ENCODE data around the gene ZC3H15.
"Not testable (repeated sequence)": the region's sequence is repeated elsewhere in the genome, so short reads cannot be mapped to it uniquely, and the experiment has no call there.

ZC3H15 gene

GRCh38 chr2:186485871-186486650 lies at the start of gene ZC3H15:
Gene ZC3H15 (plus strand): TSS chr2:186486260. CDS start chr2:186486383, 123 bp downstream.
- peak; percentile 93 to 94 for DNase-seq (ENCODE audit: low read depth in 2 of 2)

- DNase-seq (ENCODE audit: low read depth in 2 of 2), result no peak
Observed at GRCh38 chr2:186437719-186438118, 48.3 kb upstream of the ZC3H15 start.

GRCh38 chr2:186439673-186440095 lies 46.4 kb upstream of the ZC3H15 start:
- DNase-seq (ENCODE audit: low read depth in 2 of 2), result not testable (repeated sequence)

- DNase-seq (ENCODE audit: low read depth in 2 of 2), result no peak
Observed at GRCh38 chr2:186440506-186440905, 45.6 kb upstream of the ZC3H15 start.

GRCh38 chr2:186442885-186443284 lies 43.2 kb upstream of the ZC3H15 start:
- no peak for DNase-seq (ENCODE audit: low read depth in 2 of 2)

- DNase-seq (ENCODE audit: low read depth in 2 of 2), result no peak
Observed at GRCh38 chr2:186443851-186444250, 42.2 kb upstream of the ZC3H15 start.

GRCh38 chr2:186445506-186445905 lies 40.6 kb upstream of the ZC3H15 start:
- DNase-seq (ENCODE audit: low read depth in 2 of 2), result no peak

- DNase-seq (ENCODE audit: low read depth in 2 of 2), result no peak
Observed at GRCh38 chr2:186455613-186456012, 30.4 kb upstream of the ZC3H15 start.

- no peak for DNase-seq (ENCODE audit: low read depth in 2 of 2)
Observed at GRCh38 chr2:186456941-186457340, 29.1 kb upstream of the ZC3H15 start.

- no peak for DNase-seq (ENCODE audit: low read depth in 2 of 2)
Observed at GRCh38 chr2:186457908-186458307, 28.2 kb upstream of the ZC3H15 start.

GRCh38 chr2:186459009-186459408 lies 27.1 kb upstream of the ZC3H15 start:
- DNase-seq (ENCODE audit: low read depth in 2 of 2), result no peak

- DNase-seq (ENCODE audit: low read depth in 2 of 2), result no peak
Observed at GRCh38 chr2:186460465-186460864, 25.6 kb upstream of the ZC3H15 start.

GRCh38 chr2:186466743-186467142 lies 19.3 kb upstream of the ZC3H15 start:
- DNase-seq (ENCODE audit: low read depth in 2 of 2), result no peak

- no peak for DNase-seq (ENCODE audit: low read depth in 2 of 2)
Observed at GRCh38 chr2:186467421-186467820, 18.6 kb upstream of the ZC3H15 start.

GRCh38 chr2:186472722-186473493 lies 13.2 kb upstream of the ZC3H15 start:
- not testable (repeated sequence) for DNase-seq (ENCODE audit: low read depth in 2 of 2)

GRCh38 chr2:186474239-186474638 lies 11.8 kb upstream of the ZC3H15 start:
- DNase-seq (ENCODE audit: low read depth in 2 of 2), result not testable (repeated sequence)

- DNase-seq (ENCODE audit: low read depth in 2 of 2), result no peak
Observed at GRCh38 chr2:186477790-186478189, 8.3 kb upstream of the ZC3H15 start.

GRCh38 chr2:186480991-186481390 lies 5.1 kb upstream of the ZC3H15 start:
- DNase-seq (ENCODE audit: low read depth in 2 of 2), result no peak

GRCh38 chr2:186484062-186484735 lies 1.9 kb upstream of the ZC3H15 start:
- no peak for DNase-seq (ENCODE audit: low read depth in 2 of 2)

- DNase-seq (ENCODE audit: low read depth in 2 of 2), result no peak
Observed at GRCh38 chr2:186485576-186485870, 537 bp upstream of the ZC3H15 start.

GRCh38 chr2:186486651-186487647 lies 889 bp downstream of the ZC3H15 start:
- no peak for DNase-seq (ENCODE audit: low read depth in 2 of 2)
